ENCODE results near the gene NCAPH2.
A peak's percentile ranks its signal among the peaks of the same experiment; 100 is the strongest.

The NCAPH2 gene

DNA sequence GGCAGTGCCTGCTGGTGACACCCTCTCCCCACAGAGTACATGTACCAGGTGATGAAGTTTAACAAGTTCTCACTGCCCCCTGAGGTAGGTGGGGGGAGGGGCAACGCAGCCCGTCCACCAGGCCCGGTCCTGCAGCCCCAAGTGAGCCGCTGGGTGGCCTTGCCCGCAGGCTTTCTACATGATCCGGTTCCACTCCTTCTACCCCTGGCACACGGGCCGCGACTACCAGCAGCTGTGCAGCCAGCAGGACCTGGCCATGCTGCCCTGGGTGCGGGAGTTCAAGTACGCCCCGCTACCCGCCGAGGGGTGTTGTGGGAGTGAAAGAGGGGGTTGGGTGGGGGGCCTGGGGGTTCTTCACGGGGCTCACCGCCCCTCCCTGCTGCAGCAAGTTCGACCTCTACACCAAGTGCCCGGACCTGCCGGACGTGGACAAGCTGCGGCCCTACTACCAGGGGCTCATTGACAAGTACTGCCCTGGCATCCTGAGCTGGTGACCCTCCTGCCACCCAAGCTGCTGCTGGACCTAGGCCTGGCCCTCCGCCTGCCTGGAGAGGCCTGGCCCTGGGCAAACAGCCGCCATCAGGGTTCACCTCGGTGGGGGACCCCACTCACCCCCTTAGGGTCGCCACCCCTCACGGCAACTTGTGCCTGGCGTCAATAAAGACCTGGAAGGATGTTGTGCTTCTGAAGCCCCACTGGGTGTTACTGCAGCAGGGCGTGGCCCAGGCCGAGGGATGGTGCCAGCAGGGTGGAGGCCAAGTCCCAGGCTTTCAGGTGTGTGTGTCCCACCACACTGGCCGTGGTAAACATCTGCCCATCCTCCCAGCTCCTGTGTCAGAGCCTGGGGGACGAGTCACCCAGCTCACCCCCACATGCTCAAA lies 18.4 kb upstream of the NCAPH2 start:
- DNase-seq (ENCODE audit: low spot score), result no peak

DNA sequence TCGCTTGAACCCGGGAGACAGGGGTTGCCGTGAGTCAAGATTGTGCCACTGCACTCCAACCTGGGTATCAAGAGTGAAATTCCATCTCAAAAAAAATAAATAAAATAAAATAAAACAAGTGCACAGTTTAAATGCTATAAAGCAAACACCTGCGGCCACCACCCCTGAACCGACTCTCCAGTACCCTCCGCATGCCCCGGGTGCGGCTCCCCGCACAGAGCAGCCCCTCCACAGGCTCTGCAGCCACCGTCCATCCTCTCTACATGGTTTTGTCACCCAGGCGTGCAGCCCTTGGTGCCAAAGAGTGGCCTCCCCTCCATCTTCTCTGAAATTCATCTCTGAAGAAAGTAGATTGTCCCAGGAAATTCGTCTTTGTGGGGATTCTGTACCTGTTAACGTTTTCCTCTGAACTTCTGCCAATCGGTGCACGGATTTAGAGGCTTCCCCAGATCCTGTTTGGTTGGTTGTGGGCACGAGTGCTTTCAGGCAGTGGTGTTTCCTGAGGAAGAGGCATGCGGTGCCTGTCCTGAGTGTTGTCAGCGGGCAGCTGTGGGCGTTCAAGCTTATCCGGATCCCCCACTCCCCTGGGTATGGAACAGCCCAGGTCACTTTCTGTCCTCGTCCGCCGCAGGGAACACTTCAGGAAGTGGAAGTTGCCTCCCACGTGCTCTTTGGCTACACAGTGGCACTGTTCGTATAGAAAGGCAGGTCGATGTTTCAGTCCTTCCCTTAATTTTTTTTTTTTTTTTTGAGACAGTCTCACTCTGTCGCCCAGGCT lies 17.3 kb upstream of the NCAPH2 start:
- no peak for DNase-seq (ENCODE audit: low spot score)

- DNase-seq (ENCODE audit: low spot score), result no peak
Measured at GRCh38 chr22:50497093-50497492, 10.9 kb upstream of the NCAPH2 start.

GRCh38 chr22:50498322-50498890 lies 9.6 kb upstream of the NCAPH2 start:
- DNase-seq (ENCODE audit: low spot score), result peak; percentile 81

DNA sequence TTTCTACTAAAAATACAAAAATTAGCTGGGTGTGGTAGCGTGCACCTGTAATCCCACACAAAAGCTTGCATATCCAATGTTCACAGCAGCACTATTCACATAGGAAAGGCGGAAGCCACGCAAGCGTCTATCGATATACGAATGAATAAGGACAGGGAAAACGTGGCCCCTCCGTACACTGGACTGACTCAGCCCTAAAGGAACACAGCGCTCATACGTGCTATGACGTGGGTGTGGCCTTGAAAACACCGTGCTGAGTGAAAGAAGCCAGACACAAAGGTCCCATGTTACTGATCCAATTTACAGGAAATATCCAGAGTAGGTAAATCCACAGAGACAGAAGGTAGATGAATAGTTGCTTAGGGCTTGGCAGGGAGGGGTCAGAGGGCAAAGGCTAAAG lies 7.6 kb upstream of the NCAPH2 start:
- no peak for DNase-seq (ENCODE audit: low spot score)

GRCh38 chr22:50502096-50502495 lies 5.9 kb upstream of the NCAPH2 start:
- no peak for DNase-seq (ENCODE audit: low spot score)

GRCh38 chr22:50502628-50503474 lies 5.2 kb upstream of the NCAPH2 start:
- DNase-seq (ENCODE audit: low spot score), result no peak

DNA sequence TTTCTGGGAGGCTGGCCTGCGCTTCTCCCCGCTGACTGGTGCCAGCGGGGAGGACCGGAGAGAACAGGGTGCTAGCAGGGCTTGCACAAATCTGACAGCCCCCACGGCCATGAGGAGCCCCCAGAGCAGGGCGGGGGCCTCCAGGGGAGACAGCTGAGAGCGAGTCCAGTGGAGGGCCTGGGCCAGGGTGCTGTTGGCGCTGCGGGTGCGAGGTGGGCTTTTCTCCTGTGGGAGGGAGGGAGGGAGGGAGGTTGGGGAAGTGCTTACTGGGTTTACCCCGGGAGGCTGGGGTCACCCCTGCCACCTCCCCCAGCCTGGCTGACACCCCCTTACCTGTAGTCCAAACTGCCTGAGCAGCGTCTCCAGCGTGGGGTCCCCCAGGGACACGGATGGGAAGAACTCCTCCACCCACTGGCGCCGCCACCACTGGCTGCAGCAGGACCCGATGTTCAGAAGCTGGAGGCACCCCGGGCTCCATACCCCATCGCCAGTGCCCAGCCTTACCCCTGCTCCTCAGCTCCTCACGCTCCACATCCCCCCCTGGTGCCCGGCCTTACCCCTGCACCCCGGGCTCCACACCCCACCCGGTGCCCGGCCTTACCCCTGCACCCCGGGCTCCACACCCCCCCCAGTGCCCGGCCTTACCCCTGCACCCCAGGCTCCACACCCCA lies 4.4 kb upstream of the NCAPH2 start:
- no peak for DNase-seq (ENCODE audit: low spot score)

- DNase-seq (ENCODE audit: low spot score), result no peak
Measured at GRCh38 chr22:50504369-50505211, 3.4 kb upstream of the NCAPH2 start.

GRCh38 chr22:50505276-50505775 lies 2.7 kb upstream of the NCAPH2 start:
- DNase-seq (ENCODE audit: low spot score), result no peak

DNA sequence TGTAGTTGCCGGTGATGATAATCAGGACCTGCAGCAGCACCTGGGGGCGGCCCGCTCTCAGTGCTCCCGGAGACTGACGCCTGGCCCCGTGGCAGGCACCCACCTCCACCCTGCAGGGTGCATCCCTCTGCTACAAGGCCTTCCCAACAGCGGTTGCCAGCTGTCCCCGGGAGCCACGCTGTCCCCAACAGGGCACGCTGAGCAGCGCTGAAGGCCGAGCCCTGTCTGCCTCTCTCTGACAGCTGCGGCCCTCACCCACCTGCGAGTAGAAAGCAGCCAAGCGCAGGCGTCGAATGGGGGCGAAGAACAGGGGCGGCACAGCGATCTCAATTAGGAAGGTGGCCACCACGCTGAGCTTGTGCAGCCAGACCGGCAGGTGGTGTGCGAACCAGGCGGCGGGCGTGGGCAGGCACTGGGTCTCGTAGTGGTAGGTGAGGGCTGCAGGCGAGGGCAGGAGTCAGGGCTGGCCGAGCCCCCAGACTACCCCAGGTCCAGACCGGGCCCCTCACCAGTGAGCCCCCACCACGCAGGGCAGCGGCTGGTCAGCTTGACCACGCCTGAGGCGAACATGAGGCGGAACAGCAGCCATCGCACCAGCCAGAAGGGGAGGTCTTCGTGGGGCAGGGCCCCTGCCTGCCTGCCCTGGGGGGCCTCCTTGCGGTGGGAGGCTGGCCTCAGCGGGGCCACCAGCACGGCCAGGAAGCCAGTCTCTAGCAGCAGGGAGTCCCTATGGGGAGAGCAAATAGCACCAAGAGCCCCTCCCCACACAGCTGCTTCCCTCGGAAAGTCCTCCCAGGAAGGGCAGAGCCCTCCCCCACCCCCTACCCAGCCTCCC lies 2.0 kb upstream of the NCAPH2 start:
- no peak for DNase-seq (ENCODE audit: low spot score)

DNA sequence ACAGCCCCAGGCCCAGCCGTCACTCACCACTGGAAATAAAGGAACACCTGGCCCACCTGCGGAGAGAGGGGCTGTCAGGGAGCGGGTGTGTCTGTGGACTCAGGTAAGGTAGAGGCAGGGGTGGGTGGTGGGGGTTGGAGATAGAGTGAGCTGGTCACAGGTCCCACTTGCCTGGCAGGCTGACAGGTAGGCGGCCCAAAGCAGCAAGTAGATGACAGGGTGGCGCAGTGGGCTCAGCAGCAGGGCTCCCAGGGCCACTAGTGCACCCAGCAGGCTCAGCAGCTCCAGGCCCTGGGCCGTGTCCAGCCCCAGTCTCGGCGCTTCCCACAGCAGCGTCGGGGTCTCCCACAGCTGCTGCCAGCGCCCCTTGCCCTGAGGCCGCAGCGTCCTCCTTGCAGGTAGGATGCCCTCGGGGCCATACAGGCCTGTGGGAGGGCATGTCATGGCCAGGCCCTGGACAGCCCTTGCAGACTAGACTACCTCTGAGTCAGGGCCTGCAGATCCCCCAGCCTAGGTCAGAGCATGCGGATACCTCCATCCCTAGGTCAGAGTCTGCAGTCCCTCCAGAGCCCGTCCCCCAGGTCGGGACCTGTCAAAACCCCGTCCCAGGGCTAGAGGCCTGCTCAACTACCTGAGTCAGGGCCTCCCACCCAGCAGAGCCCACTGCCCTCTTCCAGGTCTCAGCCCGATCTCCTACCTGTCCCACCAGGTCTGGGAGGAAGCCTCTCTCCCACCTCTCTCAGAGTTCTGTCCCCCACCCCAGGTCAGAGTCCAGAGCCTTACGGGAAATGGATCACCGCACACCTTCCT lies 1.2 kb upstream of the NCAPH2 start:
- no peak for DNase-seq (ENCODE audit: low spot score)

DNA sequence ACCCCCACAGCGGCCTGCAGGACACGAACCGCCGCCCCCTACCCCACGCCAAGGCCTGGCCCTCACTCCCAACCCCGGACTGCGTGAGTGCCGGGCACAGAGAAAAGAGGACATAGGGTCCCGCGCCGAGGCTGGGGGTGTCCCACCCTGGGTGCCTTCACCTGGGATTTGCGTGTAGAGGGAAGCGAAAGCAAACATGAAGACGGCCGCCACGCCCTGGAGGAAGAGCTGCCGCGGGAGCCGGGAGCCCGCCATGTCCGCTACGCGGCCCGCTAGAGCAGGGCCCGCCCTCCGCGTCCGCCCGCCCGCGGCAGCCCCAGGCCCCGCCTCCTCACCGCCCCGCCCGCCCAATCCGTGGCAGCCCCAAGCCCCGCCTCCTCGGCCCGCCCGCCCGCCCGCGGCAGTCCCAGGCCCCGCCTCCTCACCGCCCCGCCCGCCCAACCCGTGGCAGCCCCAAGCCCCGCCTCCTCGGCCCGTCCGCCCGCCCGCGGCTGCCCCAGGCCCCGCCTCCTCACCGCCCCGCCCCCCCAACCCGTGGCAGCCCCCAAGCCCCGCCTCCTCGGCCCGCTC lies 518 bp upstream of the NCAPH2 start, which contains the start of gene LMF2:
Gene LMF2, minus strand, starts transcription at position 282 of the 570 bp plus-strand sequence. Its CDS starts 27 bp downstream, at position 255.
- peak; percentile 73 for DNase-seq (ENCODE audit: low spot score)

DNA sequence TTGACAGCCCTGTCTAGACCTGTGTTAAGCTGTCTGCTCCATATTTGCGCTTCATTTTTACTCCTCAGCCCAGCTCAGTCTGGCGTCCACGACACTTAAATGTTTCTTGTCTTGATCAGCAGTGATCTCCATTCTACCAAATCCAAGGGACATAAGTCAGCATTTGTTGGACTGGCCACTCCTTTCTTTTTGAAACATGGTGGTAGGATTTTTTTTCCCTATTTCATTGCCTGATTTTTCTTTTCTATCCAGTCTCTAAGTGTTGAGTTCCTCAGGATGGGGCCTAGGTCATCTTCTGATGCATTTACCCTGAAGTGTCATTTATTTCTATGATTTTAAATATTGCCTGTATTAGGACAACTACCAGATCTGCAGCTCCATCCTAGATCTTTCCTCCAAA lies 873 bp downstream of the NCAPH2 start:
- no peak for DNase-seq (ENCODE audit: low spot score)

DNA sequence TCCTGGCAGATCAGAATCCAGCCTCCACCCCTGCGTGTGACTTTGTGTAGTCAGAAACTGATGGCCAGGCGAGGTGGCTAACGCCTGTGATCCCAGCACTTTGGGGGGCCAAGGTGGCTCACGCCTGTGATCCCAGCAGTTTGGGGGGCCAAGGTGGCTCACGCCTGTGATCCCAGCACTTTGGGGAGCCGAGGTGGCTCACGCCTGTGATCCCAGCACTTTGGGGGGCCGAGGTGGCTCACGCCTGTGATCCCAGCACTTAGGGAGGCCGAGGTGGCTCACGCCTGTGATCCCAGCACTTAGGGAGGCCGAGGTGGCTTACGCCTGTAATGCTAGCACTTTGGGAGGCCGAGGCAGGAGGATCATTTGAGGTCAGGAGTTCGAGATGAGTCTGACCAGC lies 5.2 kb downstream of the NCAPH2 start:
- DNase-seq (ENCODE audit: low spot score), result no peak

DNA sequence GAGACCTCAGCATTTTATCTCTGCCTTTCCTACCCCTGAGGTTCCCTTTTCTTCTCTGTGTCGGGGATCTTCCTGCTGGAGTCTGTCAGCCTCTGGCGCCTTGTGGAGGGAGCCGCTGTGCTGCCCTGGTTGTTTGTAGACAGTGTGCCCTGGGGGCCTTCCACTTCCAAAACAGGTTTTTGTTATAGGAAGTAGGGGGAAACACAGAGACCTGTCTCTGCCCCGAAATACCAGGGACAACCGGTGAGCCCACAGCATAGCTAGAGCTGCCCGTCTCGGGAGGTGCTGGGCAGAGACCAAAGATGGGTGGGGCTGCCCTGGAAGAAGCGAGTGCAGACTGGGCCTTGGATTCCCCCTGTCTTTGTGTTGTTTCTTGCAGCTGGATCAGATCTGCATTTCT lies 8.0 kb downstream of the NCAPH2 start:
- no peak for DNase-seq (ENCODE audit: low spot score)

DNA sequence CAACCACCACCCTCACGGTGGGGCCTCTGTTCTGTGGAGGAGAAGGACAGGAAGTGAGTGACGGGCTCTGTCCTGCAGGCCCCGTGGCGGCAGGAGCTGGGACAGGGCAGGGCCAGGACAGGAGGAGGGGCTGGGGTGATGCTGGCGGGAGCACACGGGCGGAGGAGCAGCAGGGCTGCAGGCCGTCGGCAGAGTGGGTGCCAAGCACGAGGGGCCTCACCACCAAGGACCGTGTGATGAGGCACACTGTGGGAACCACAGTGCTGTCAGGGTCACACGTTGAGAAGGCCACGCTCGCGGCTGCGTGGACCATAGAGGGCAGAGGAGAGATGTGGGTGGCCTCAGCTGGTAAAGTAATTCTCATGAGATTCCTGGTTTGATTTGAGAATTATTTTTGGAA lies 8.9 kb downstream of the NCAPH2 start:
- no peak for DNase-seq (ENCODE audit: low spot score)
